ENCODE results near the gene TRAF7.

Gene TRAF7

DNA sequence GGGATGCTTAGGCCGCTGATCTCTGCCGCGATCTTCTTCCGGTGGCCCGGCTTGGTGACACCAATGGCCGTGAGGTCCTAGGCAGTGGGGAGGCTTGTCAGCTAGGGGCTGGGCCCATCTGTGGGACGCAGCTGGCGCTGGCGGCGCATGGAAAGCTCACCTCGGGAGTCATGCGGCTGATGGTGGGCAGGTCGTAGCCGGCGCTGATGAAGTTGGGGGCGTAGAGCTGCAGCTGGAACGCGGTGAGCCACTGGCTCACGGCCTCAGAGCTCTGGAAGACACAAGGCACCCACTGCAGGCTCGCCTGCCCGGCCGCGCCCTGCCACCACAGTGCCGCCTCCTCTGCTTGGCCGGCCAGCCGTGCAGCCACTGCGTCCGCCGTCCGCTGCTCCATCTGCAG, 28.1 kb downstream of the TRAF7 start:
- Histone ChIP-seq H3K4me1 (ENCODE audit: insufficient read depth, low read length, severe bottlenecking) (no peaks in the 10 kb centered on the region), H3K9me2 (ENCODE audit: low read depth, low read length) (no peaks in the 10 kb centered on the region), H3K27ac (ENCODE audit: low read depth, low read length, poor library complexity, severe bottlenecking) (no peak overlapping the region), H2AFZ (ENCODE audit: low read length) (no peak overlapping the region), H3K27me3 (ENCODE audit: insufficient read depth, low read length) (peaks cover 15% of the 10 kb centered on the region; the same call in 1 of the 2 replicates), H3K4me3 (ENCODE audit: low read depth, low read length, poor library complexity, severe bottlenecking) (no peak overlapping the region), H4K20me1 (ENCODE audit: insufficient read depth, low read length) (no peaks in the 10 kb centered on the region), H3K36me3 (ENCODE audit: insufficient read depth, low read length) (no peaks in the 10 kb centered on the region), H3K79me2 (ENCODE audit: insufficient read depth, low read length) (no peaks in the 10 kb centered on the region), H3F3A (ENCODE audit: insufficient read depth, low read length) (no peaks in the 10 kb centered on the region), H3K9me3 (ENCODE audit: low read length) (no peaks in the 10 kb centered on the region), H3K9ac (ENCODE audit: low read length) (no peak overlapping the region), H3K4me2 (ENCODE audit: low read length) (no peak overlapping the region)
- TF ChIP-seq EZH2 (IDR thresholded peaks at IDR 0.05; ENCODE audit: borderline replicate concordance, low read length), result no peak
- TF ChIP-seq, protein P1, sequence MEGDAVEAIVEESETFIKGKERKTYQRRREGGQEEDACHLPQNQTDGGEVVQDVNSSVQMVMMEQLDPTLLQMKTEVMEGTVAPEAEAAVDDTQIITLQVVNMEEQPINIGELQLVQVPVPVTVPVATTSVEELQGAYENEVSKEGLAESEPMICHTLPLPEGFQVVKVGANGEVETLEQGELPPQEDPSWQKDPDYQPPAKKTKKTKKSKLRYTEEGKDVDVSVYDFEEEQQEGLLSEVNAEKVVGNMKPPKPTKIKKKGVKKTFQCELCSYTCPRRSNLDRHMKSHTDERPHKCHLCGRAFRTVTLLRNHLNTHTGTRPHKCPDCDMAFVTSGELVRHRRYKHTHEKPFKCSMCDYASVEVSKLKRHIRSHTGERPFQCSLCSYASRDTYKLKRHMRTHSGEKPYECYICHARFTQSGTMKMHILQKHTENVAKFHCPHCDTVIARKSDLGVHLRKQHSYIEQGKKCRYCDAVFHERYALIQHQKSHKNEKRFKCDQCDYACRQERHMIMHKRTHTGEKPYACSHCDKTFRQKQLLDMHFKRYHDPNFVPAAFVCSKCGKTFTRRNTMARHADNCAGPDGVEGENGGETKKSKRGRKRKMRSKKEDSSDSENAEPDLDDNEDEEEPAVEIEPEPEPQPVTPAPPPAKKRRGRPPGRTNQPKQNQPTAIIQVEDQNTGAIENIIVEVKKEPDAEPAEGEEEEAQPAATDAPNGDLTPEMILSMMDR (IDR thresholded peaks at IDR 0.05; ENCODE audit: low read length), result no peak

DNA sequence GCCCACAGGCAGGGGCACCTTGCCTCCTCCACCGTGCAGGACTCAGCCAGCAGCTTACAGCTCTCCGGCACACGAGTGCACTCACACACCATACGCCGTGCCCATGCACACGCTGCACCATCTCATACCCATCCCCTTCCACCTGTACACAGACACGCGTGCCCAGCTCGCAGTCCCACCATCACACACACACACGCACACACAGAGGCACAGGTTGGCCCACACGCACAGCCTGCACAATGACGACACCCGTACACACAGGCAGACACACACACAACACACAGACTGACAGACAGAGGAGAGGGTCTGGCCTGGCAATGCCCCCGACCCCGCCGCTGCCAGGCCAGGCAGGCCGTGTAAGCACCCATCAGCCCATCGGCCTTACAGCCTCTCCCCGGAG, 28.8 kb downstream of the TRAF7 start:
- Histone ChIP-seq H3K9me3 (ENCODE audit: low read length) (no peaks in the 10 kb centered on the region), H3K36me3 (ENCODE audit: insufficient read depth, low read length) (no peaks in the 10 kb centered on the region), H3K79me2 (ENCODE audit: insufficient read depth, low read length) (no peaks in the 10 kb centered on the region), H3K4me2 (ENCODE audit: low read length) (no peak overlapping the region), H3K9ac (ENCODE audit: low read length) (no peak overlapping the region), H3K9me2 (ENCODE audit: low read depth, low read length) (no peaks in the 10 kb centered on the region), H3F3A (ENCODE audit: insufficient read depth, low read length) (no peaks in the 10 kb centered on the region), H3K27me3 (ENCODE audit: insufficient read depth, low read length) (peaks cover 18% of the 10 kb centered on the region; the same call in 1 of the 2 replicates), H3K4me3 (ENCODE audit: low read depth, low read length, poor library complexity, severe bottlenecking) (no peak overlapping the region), H3K27ac (ENCODE audit: low read depth, low read length, poor library complexity, severe bottlenecking) (no peak overlapping the region), H4K20me1 (ENCODE audit: insufficient read depth, low read length) (no peaks in the 10 kb centered on the region), H2AFZ (ENCODE audit: low read length) (no peak overlapping the region), H3K4me1 (ENCODE audit: insufficient read depth, low read length, severe bottlenecking) (no peaks in the 10 kb centered on the region)
- TF ChIP-seq, protein P1 (IDR thresholded peaks at IDR 0.05; ENCODE audit: low read length), result no peak
- no peak for TF ChIP-seq EZH2 (IDR thresholded peaks at IDR 0.05; ENCODE audit: borderline replicate concordance, low read length)

- Histone ChIP-seq H3K27me3 (ENCODE audit: insufficient read depth, low read length) (peaks cover 18% of the 10 kb centered on the region; the same call in 1 of the 2 replicates), H3K4me3 (ENCODE audit: low read depth, low read length, poor library complexity, severe bottlenecking) (no peak overlapping the region), H3K27ac (ENCODE audit: low read depth, low read length, poor library complexity, severe bottlenecking) (no peak overlapping the region), H3F3A (ENCODE audit: insufficient read depth, low read length) (no peaks in the 10 kb centered on the region), H3K9me3 (ENCODE audit: low read length) (no peaks in the 10 kb centered on the region), H3K36me3 (ENCODE audit: insufficient read depth, low read length) (no peaks in the 10 kb centered on the region), H3K4me1 (ENCODE audit: insufficient read depth, low read length, severe bottlenecking) (no peaks in the 10 kb centered on the region), H3K9me2 (ENCODE audit: low read depth, low read length) (no peaks in the 10 kb centered on the region), H3K4me2 (ENCODE audit: low read length) (no peak overlapping the region), H2AFZ (ENCODE audit: low read length) (no peak overlapping the region), H3K9ac (ENCODE audit: low read length) (no peak overlapping the region), H4K20me1 (ENCODE audit: insufficient read depth, low read length) (no peaks in the 10 kb centered on the region), H3K79me2 (ENCODE audit: insufficient read depth, low read length) (no peaks in the 10 kb centered on the region)
- TF ChIP-seq, protein P1 (IDR thresholded peaks at IDR 0.05; ENCODE audit: low read length), result no peak
- TF ChIP-seq EZH2 (IDR thresholded peaks at IDR 0.05; ENCODE audit: borderline replicate concordance, low read length), result no peak
Measured at GRCh38 chr16:2184962-2185361, 29.4 kb downstream of the TRAF7 start.
